Activated naive CD4-positive, alpha-beta T cell treated with anti-CD3 and anti-CD28 coated beads, Interleukin-2, amount 10 ng/mL, durations not matched to agents 7 days and 5 days (primary cell): ENCODE results near the gene ATXN7L2.
A peak's percentile ranks its signal among the peaks of the same experiment; 100 is the strongest.
"Not testable (repeated sequence)": the region's sequence is repeated elsewhere in the genome, so short reads cannot be mapped to it uniquely, and the experiment has no call there.

Source experiments
- CTCF ChIA-PET: fragments of 350-600 bp; sonication (Branson Sonifier 250); formaldehyde crosslinking; loops from one replicate; lab custom pipeline; 2021; ENCODE audit warnings: antibody characterized with exemption; lab: Charles Lee
- DNase-seq: peaks from one replicate; pipeline ENCODE4 v3.0.0-alpha.2; 2020
- H3K27ac Mint-ChIP-seq: one replicate; pipeline ENCODE4 v1.8.0; 2021; ENCODE audit warnings: mild to moderate bottlenecking, moderate library complexity, mixed read lengths
- H3K27me3 Mint-ChIP-seq: one replicate; pipeline ENCODE4 v1.8.0; 2021; ENCODE audit warnings: mild to moderate bottlenecking, mixed read lengths
- H3K36me3 Mint-ChIP-seq: one replicate; pipeline ENCODE4 v1.8.0; 2021; ENCODE audit warnings: mixed read lengths
- H3K4me1 Mint-ChIP-seq: one replicate; pipeline ENCODE4 v1.8.0; 2021; ENCODE audit warnings: mixed read lengths
- H3K4me3 Mint-ChIP-seq: one replicate; pipeline ENCODE4 v1.8.0; 2021; ENCODE audit warnings: mild to moderate bottlenecking, moderate library complexity, mixed read lengths
- H3K9me3 Mint-ChIP-seq: one replicate; pipeline ENCODE4 v1.8.0; 2021; ENCODE audit warnings: mixed read lengths

The ATXN7L2 gene

DNA sequence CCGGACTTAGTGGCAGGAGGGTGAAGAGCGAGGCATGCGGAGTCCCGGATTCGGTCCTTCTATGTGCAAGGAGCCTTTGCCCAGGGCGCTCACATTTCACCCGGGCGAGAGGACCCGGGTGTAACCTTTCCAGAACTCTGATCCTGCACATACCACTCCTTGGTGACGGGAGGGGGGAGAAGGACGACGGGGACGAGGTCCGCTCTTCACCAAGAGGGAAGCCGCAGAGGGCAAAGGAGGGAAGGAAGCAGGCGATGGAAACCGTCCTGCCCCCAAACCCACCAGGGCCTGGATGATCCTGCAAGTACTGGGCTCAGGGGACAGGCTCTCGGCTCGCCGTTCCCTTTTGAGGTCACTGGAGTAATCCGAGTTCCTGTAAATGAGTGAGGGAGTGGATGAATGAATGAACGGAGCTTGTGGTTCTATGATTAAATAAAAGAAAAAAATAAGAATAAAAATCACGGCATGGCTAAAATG, 16.4 kb upstream of the ATXN7L2 start:
- no peak for DNase-seq
- Mint-ChIP-seq H3K9me3 (no peaks in the 10 kb centered on the region), H3K4me3 (no peak overlapping the region), H3K27ac (no peak overlapping the region), H3K36me3 (no peaks in the 10 kb centered on the region), H3K27me3 (peaks cover 98% of the 10 kb centered on the region), H3K4me1 (peaks cover 11% of the 10 kb centered on the region)
- CTCF ChIA-PET: no interaction called here

DNA sequence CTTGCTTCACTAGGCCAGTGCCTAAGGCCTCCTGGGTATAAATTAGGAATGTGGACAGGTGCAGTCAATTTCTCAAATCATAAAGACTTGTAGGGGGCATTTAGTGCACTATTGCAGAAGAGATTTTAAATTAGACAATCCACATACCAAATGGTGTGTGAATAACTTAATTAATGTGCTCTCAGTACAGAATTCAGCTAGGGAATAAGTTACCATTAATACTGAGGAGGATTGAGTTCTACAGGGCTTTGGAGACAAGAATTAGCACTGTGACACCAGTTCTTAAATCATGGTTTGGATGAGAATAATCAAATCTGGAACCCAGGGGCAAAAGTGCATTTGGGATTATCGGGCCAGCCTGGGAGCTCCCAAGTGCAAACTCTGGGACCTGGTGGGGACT, 15.6 kb upstream of the ATXN7L2 start:
- CTCF ChIA-PET: interaction anchor here (1.0 kb wide), 1 partner anchor 64 kb away, joined by 3 read pairs; no protein-coding TSS in a partner anchor
- Mint-ChIP-seq H3K27me3 (peaks cover 99% of the 10 kb centered on the region), H3K4me3 (no peak overlapping the region), H3K36me3 (no peaks in the 10 kb centered on the region), H3K27ac (no peak overlapping the region), H3K4me1 (peaks cover 11% of the 10 kb centered on the region), H3K9me3 (no peaks in the 10 kb centered on the region)
- DNase-seq: no peak

DNA sequence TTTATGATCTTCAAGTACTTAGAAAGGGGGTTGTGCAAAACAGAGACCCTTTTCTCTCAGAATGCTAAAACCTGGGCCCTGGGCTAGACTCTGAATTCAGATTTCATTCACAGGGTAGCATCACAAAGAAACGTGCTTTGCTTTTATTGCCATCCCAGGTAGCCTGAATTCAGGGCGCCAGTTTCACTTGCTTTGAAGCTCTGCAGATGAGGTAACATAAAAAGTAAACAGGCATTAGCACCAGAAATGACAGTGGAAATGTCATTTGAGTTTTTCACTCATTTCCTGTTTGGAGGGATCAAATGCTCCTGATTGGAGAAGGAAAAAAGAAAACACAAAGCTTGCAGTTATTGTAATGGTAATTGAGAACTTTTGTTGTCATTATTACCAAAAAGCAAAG, 14.8 kb upstream of the ATXN7L2 start:
- no peak overlapping the region for H3K4me3 Mint-ChIP-seq
- CTCF ChIA-PET: interaction anchor here (1.0 kb wide), 1 partner anchor 63 kb away, joined by 3 read pairs; no protein-coding TSS in a partner anchor
- peaks cover 97% of the 10 kb centered on the region for H3K27me3 Mint-ChIP-seq

DNA sequence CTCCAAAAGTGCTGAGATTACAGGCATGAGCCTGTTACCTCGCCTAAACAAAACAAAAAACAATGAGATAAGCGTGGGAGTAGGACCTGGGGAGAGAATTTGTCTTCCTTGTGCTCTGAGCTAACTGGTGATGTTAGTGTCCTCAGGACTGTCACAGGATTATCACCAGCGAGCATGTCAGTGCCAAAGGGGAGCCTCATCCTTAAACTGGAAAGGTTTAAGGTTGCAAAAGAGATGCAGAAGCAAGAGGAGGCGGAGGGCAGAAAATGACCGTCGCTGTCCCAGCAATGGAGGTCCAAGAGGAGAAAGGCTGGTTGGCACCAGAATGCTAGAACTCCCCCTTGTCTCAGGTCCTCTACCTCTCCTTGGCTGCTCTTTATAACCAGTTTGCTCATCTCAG, 13.5 kb upstream of the ATXN7L2 start:
- Mint-ChIP-seq H3K36me3 (no peaks in the 10 kb centered on the region), H3K4me1 (peaks cover 11% of the 10 kb centered on the region), H3K27ac (no peak overlapping the region), H3K4me3 (no peak overlapping the region), H3K9me3 (no peaks in the 10 kb centered on the region), H3K27me3 (peaks cover 96% of the 10 kb centered on the region)
- CTCF ChIA-PET: interaction anchor here (0.6 to 1.0 kb wide), 2 partner anchors 71 to 515 kb away, joined by 3 read pairs; no protein-coding TSS in a partner anchor
- DNase-seq: no peak

More for the DNA sequence above, 14.8 kb upstream of the ATXN7L2 start:
- peaks cover 11% of the 10 kb centered on the region for H3K4me1 Mint-ChIP-seq
- H3K9me3 Mint-ChIP-seq: no peaks in the 10 kb centered on the region
- no peak overlapping the region for H3K27ac Mint-ChIP-seq
- no peaks in the 10 kb centered on the region for H3K36me3 Mint-ChIP-seq
- DNase-seq: no peak

DNA sequence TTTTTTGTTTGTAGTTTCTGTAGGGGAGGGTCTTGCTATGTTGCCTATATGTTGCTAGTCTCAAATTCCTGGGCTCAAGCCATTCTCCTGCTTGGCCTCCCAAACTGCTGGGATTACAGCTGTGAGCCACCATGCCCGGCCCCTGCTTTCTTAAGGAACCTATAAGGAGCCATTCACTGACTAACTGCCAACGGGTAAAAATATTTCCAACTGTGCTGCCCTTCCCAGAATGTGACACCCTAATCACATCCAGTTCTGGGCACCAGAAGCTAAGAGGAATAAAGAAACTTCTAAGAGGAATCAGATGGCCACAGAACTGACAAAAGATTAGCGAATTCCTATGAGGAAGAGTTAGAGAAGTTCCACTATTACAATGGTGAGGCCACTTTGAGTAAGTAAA, 10.9 kb upstream of the ATXN7L2 start:
- Mint-ChIP-seq H3K9me3 (no peaks in the 10 kb centered on the region), H3K4me3 (no peak overlapping the region), H3K36me3 (no peaks in the 10 kb centered on the region), H3K4me1 (peaks cover 4% of the 10 kb centered on the region), H3K27ac (no peak overlapping the region), H3K27me3 (peaks cover 92% of the 10 kb centered on the region)
- CTCF ChIA-PET: no interaction called here
- no peak for DNase-seq

DNA sequence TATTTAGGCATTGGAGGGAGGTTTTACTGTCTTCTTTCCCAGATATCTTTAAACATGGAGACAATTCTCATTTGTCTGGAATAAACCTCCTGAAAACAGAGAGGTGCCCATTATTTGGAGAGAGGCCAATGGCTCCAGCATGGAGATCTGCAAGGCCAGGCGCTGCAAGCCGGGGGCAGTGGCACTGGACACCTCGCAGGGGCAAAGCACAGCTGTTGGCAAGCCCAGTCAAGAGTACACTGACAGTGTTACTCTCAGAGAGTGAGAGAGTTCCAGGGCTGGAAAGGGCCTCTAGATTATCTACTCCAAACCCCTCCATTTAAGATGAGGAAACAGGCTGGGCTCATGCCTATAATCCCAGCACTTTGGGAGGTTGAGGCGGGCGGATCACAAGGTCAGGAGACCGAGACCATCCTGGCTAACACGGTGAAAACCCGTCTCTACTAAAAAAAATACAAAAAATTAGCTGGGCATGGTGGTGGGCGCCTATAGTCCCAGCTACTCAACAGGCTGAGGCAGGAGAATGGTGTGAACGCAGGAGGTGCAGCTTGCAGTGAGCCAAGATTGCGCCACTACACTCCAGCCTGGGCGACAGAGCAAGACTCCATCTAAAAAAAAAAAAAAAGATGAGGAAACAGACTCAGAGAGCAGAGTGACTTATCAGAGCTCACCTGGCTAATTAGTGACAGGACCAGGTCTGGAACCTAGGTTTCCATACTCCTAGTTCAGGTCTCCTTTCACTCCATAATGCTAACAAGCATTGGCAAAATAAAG, 10.2 kb upstream of the ATXN7L2 start:
- not testable (repeated sequence) for DNase-seq, H3K27ac Mint-ChIP-seq, H3K4me3 Mint-ChIP-seq, H3K9me3 Mint-ChIP-seq, H3K36me3 Mint-ChIP-seq, H3K4me1 Mint-ChIP-seq
- H3K27me3 Mint-ChIP-seq: peaks cover 91% of the 10 kb centered on the region
- CTCF ChIA-PET: interaction anchor here (1.1 kb wide), 1 partner anchor 9 kb away, joined by 3 read pairs; no protein-coding TSS in a partner anchor

DNA sequence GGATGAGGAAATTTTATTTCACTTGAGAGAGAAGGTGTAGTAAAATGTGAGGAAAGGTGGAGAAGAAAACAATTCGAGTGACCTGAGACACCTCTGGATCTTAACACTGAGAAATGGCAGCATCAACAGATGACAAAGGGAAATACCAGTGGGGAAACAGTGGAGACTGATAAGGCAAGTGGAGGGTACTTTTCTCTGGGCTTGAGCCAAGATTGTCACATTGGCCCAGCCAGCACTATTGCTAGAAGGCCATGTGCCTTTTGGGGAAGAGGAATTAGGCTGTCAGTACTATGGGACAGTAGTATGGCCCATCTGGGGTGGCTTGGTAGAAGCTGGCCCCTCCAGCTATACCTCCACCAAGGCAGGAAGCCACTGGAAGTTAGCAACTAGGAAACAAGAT, 9.0 kb upstream of the ATXN7L2 start:
- Mint-ChIP-seq H3K9me3 (no peaks in the 10 kb centered on the region), H3K27me3 (peaks cover 88% of the 10 kb centered on the region), H3K27ac (no peak overlapping the region), H3K4me1 (peaks cover 3% of the 10 kb centered on the region), H3K36me3 (no peaks in the 10 kb centered on the region), H3K4me3 (no peak overlapping the region)
- DNase-seq: no peak
- CTCF ChIA-PET: no interaction called here

DNA sequence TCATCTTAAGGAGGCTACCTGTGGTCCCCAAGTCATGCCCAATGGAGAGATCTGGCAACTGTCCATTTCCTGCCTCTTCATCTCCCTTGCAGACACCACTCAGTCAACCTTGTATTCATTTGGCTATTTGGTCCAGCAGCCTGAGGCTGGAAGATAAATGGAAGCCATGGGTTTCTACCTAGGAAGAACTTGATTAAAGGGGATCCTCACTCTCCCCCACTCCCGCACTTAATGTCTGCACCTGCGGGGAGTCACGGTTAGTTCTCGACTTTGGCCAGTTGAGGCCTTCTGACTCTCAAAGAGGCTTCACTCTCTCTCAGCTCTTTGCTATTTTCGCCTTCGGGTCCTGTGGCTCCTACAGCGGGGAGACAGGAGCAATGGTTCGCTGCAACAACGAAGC, 8.4 kb upstream of the ATXN7L2 start:
- Mint-ChIP-seq H3K36me3 (no peaks in the 10 kb centered on the region), H3K27me3 (peaks cover 88% of the 10 kb centered on the region), H3K9me3 (no peaks in the 10 kb centered on the region), H3K4me1 (peaks cover 3% of the 10 kb centered on the region), H3K27ac (no peak overlapping the region), H3K4me3 (no peak overlapping the region)
- DNase-seq: no peak
- CTCF ChIA-PET: no interaction called here

DNA sequence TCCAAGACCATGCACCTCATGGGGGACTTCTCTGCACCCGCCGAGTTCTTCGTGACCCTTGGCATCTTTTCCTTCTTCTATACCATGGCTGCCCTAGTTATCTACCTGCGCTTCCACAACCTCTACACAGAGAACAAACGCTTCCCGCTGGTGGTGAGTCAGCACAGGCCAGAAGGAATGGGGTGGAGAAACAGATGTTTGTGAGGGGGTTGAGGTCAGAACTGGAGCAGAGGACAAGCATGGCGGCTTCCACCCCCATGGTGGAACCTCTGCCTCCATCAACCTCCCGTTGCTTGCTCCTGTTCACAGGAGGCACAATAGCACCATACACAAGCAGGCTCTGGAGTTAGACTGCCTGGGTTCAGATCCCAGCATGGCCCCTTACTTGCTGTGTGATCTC, 6.9 kb upstream of the ATXN7L2 start:
- Mint-ChIP-seq H3K36me3 (no peaks in the 10 kb centered on the region), H3K27me3 (peaks cover 89% of the 10 kb centered on the region)

DNA sequence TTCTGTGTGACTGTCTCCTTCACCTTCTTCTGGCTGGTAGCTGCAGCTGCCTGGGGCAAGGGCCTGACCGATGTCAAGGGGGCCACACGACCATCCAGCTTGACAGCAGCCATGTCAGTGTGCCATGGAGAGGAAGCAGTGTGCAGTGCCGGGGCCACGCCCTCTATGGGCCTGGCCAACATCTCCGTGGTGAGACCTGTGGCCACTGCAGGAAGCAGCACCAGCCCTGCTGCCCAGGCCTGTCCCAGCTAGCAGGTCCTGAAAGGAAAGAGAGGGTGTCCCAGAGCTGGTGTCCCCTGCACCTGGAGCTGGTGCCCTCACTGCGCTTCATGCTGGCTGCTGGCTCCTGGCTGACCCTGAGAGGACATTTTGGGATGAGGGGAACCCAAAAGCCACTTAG, 5.9 kb upstream of the ATXN7L2 start:
- Mint-ChIP-seq H3K4me3 (no peak overlapping the region), H3K9me3 (no peaks in the 10 kb centered on the region), H3K4me1 (peaks cover 10% of the 10 kb centered on the region), H3K36me3 (no peaks in the 10 kb centered on the region), H3K27me3 (peaks cover 83% of the 10 kb centered on the region), H3K27ac (no peak overlapping the region)
- CTCF ChIA-PET: no interaction called here
- DNase-seq: no peak

More for the DNA sequence above, 6.9 kb upstream of the ATXN7L2 start:
- CTCF ChIA-PET: interaction anchor here (1.3 kb wide), 1 partner anchor 13 kb away, joined by 3 read pairs; no protein-coding TSS in a partner anchor
- Mint-ChIP-seq H3K4me3 (no peak overlapping the region), H3K9me3 (no peaks in the 10 kb centered on the region), H3K27ac (no peak overlapping the region), H3K4me1 (peaks cover 3% of the 10 kb centered on the region)
- DNase-seq: no peak

DNA sequence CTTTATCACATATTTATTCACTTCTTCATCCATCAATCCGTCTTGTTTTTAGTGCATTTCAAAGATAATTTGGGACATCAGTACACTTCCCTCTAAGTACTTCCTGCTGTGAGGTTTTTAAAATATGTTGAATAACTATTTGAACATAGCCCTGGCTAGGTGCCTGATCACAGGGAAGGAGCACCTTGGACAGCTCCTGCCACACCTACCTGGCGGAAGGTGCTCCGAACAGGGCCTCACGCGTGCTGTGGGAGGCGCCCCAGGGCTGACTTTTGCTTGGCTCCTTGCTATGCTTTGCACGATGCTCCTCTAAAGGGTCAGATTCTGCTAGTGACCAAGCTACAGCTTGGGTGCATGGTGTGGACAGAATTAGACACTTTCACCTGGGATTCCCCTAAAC, 4.9 kb upstream of the ATXN7L2 start:
- Mint-ChIP-seq H3K36me3 (no peaks in the 10 kb centered on the region), H3K27ac (no peak overlapping the region), H3K9me3 (no peaks in the 10 kb centered on the region), H3K4me3 (no peak overlapping the region), H3K4me1 (peaks cover 18% of the 10 kb centered on the region), H3K27me3 (peaks cover 81% of the 10 kb centered on the region)
- DNase-seq: peak; percentile 80
- CTCF ChIA-PET: interaction anchor here (0.8 to 1.8 kb wide), 3 partner anchors 19 to 53 kb away, joined by 3 to 14 read pairs (median 3); no protein-coding TSS in a partner anchor

DNA sequence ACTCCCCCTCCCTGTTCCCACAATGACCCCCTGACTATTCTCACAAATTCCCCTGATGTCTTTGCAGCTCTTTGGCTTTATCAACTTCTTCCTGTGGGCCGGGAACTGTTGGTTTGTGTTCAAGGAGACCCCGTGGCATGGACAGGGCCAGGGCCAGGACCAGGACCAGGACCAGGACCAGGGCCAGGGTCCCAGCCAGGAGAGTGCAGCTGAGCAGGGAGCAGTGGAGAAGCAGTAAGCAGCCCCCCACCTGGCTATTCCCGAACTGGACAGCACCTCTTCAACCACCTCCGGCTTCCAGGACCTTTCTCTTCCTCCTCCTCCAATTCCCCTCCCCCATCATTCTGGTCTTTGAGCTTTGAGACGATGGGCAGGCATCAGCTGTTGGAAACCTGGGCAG, 4.4 kb upstream of the ATXN7L2 start:
- CTCF ChIA-PET: interaction anchor here (0.8 to 1.8 kb wide), 3 partner anchors 18 to 52 kb away, joined by 3 to 14 read pairs (median 3); no protein-coding TSS in a partner anchor
- Mint-ChIP-seq H3K4me1 (peaks cover 21% of the 10 kb centered on the region), H3K9me3 (no peaks in the 10 kb centered on the region), H3K27me3 (peaks cover 78% of the 10 kb centered on the region), H3K27ac (no peak overlapping the region), H3K36me3 (no peaks in the 10 kb centered on the region), H3K4me3 (no peak overlapping the region)
- DNase-seq: no peak

DNA sequence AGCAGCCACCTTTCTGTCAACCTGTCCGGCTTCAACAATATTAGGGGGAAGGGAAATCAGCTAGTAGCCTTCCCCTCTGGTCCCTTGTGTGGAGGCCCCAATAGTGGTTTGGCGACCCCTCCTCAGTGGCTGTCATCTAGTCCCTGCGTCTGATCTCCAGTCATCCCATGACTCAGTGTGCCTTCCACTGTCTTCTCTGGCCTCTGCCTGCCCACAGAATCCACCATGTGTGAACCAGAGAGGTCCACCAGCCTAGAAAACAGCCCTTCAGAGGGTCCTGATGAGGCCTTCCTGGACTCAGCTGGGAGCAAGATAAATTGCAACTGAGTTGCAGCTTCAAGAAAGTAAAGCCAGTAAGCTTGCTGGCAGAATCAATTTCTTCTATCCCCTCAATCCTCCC, 3.8 kb upstream of the ATXN7L2 start:
- H3K4me3 Mint-ChIP-seq: no peak overlapping the region
- H3K27ac Mint-ChIP-seq: no peak overlapping the region
- DNase-seq: no peak

DNA sequence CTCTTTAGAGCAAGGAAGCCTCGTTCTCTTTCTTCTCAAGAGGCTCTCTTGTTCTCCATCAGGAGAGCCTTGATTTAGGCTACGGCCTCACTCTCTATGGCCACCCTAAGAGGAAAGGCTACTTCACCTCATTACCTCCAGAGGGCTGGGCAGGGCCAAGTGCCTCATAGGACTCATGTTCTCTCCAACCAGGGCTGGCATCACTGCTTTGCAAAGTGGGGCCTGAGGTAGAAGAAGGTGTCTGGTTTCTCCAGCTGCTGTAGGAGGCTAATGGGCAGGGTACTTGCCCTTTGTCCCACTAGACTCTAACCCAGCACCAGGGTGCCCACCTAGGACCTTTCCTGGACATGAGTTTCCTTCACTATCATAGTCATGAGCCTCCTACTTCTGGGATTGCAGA, 2.1 kb upstream of the ATXN7L2 start:
- Mint-ChIP-seq H3K4me3 (no peak overlapping the region), H3K27me3 (peaks cover 56% of the 10 kb centered on the region), H3K9me3 (no peaks in the 10 kb centered on the region), H3K4me1 (peaks cover 41% of the 10 kb centered on the region), H3K27ac (no peak overlapping the region), H3K36me3 (peaks cover 7% of the 10 kb centered on the region)
- CTCF ChIA-PET: interaction anchor here (6.1 to 37.4 kb wide), 2 partner anchors 11 to 50 kb away, joined by 35 to 1080 read pairs; partner anchors contain the start of genes CYB561D1 and GPR61
- no peak for DNase-seq

More for the DNA sequence above, 3.8 kb upstream of the ATXN7L2 start:
- CTCF ChIA-PET: interaction anchor here (0.8 to 1.8 kb wide), 2 partner anchors 17 to 51 kb away, joined by 3 to 14 read pairs; no protein-coding TSS in a partner anchor
- Mint-ChIP-seq H3K36me3 (no peaks in the 10 kb centered on the region), H3K4me1 (peaks cover 27% of the 10 kb centered on the region), H3K27me3 (peaks cover 72% of the 10 kb centered on the region), H3K9me3 (no peaks in the 10 kb centered on the region)
